ENCODE data around the gene MTX2. TPM values are rescaled to one million over a fixed set of nuclear protein-coding genes. Genes with fewer than 3 reads are reported as not detected.
A peak's percentile ranks its signal among the peaks of the same experiment; 100 is the strongest.

MTX2 gene
- total and polyA plus RNA-seq, 2 experiments from 2014 or later, result 47.9 to 61.8 TPM

- no peaks in the 10 kb centered on the region for H3K9me2 ChIP-seq (ENCODE audit: insufficient read depth)
- no peaks in the 10 kb centered on the region for H4K20me1 ChIP-seq (ENCODE audit: insufficient read depth)
- H3K36me3 ChIP-seq (ENCODE audit: low read depth), result no peaks in the 10 kb centered on the region
- no peak overlapping the region for H3K4me3 ChIP-seq
- H3K79me2 ChIP-seq (ENCODE audit: insufficient read depth), result no peaks in the 10 kb centered on the region
- H3K4me1 ChIP-seq (ENCODE audit: insufficient read depth), result no peaks in the 10 kb centered on the region
- H3F3A ChIP-seq (ENCODE audit: insufficient read depth), result no peaks in the 10 kb centered on the region
- WGBS, 2 experiments (ENCODE audit: low coverage in 1 of 2, low lambda C conversion rate in 2 of 2, missing lambda C conversion rate in 2 of 2), result 36 to 37% methylated on average over 4 of the region's 4 CpGs
- H3K27me3 ChIP-seq (replicated peaks; ENCODE audit: insufficient read depth), result no peaks in the 10 kb centered on the region
- no peak for DNase-seq
- H3K27ac ChIP-seq, result no peak overlapping the region
- H2AFZ ChIP-seq, result no peak overlapping the region
- TF ChIP-seq EZH2phosphoT487 (IDR thresholded peaks at IDR 0.05; ENCODE audit: insufficient read depth, low read depth) (no peak), EZH2 (IDR thresholded peaks at IDR 0.05; ENCODE audit: insufficient read depth, poor library complexity, severe bottlenecking) (no peak)
- H3K4me2 ChIP-seq (ENCODE audit: unreplicated experiment), result no peak overlapping the region
- in situ Hi-C loops (cut with MboI), result no loop called here
- no peak overlapping the region for H3K9ac ChIP-seq
- no peaks in the 10 kb centered on the region for H3K9me3 ChIP-seq (ENCODE audit: low read depth)
Measured at GRCh38 chr2:176247859-176248258, 21.4 kb upstream of the MTX2 start.

DNA sequence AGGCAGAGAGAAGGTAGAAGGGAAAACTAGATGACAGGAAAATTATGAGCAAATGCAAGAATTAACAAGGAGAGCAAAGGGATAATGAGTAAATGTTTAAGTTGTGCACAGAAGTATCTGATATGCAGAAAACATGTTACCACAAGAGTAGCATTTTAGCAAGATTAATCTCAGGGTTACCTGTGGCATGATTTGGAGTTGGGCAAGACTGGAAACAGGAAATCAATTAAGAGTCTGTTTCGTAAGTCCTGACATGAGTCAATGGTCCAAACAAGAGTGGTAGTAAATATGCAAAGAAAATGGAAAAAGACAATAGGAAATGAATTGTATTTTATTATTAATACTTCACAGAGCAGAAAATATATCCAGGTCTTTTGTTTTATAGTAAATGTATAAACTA lies 17.3 kb upstream of the MTX2 start:
- Histone ChIP-seq H3K36me3 (ENCODE audit: low read depth) (no peaks in the 10 kb centered on the region), H3K9me2 (ENCODE audit: insufficient read depth) (no peaks in the 10 kb centered on the region), H3K4me1 (ENCODE audit: insufficient read depth) (no peaks in the 10 kb centered on the region), H3K4me3 (no peak overlapping the region), H3K79me2 (ENCODE audit: insufficient read depth) (no peaks in the 10 kb centered on the region), H3F3A (ENCODE audit: insufficient read depth) (no peaks in the 10 kb centered on the region), H3K27me3 (replicated peaks; ENCODE audit: insufficient read depth) (no peaks in the 10 kb centered on the region), H3K9me3 (ENCODE audit: low read depth) (no peaks in the 10 kb centered on the region), H3K4me2 (ENCODE audit: unreplicated experiment) (no peak overlapping the region), H3K27ac (no peak overlapping the region), H2AFZ (no peak overlapping the region), H4K20me1 (ENCODE audit: insufficient read depth) (no peaks in the 10 kb centered on the region), H3K9ac (no peak overlapping the region)
- TF ChIP-seq EZH2 (IDR thresholded peaks at IDR 0.05; ENCODE audit: insufficient read depth, poor library complexity, severe bottlenecking), result no peak
- no peak for TF ChIP-seq EZH2phosphoT487 (IDR thresholded peaks at IDR 0.05; ENCODE audit: insufficient read depth, low read depth)
- peak; percentile 13 for DNase-seq
- in situ Hi-C loops (cut with MboI), result no loop called here
- WGBS, 2 experiments (ENCODE audit: low coverage in 1 of 2, low lambda C conversion rate in 2 of 2, missing lambda C conversion rate in 2 of 2), result 68 to 74% methylated on average over 1 of the region's 1 CpG

DNA sequence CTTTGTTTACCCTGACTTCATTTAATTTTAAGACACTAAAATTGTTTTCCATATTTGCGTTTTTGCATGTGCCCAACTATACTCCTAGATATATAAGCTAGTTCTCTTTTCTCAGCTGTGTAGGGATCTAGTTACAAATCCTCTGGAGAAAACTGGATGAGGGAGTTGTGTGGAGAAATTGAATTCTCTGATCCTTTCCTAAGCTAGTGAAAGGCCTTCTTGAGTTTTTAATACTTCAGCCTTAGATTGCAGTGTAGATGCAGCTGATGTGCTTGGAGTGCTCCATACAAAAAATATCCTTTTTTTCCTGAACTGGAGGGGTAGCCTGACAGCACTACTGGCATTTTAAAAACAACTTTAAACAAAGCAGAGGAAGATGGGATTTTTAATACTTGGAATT lies 8.6 kb upstream of the MTX2 start:
- H3K9ac ChIP-seq, result no peak overlapping the region
- in situ Hi-C loops (cut with MboI), result no loop called here
- H3K4me1 ChIP-seq (ENCODE audit: insufficient read depth), result no peaks in the 10 kb centered on the region
- H3K79me2 ChIP-seq (ENCODE audit: insufficient read depth), result no peaks in the 10 kb centered on the region
- no peak overlapping the region for H3K4me2 ChIP-seq (ENCODE audit: unreplicated experiment)
- no peak overlapping the region for H2AFZ ChIP-seq
- no peaks in the 10 kb centered on the region for H3F3A ChIP-seq (ENCODE audit: insufficient read depth)
- no peaks in the 10 kb centered on the region for H3K9me2 ChIP-seq (ENCODE audit: insufficient read depth)
- WGBS, 2 experiments (ENCODE audit: low coverage in 1 of 2, low lambda C conversion rate in 2 of 2, missing lambda C conversion rate in 2 of 2), result 88 to 94% methylated on average over 1 of the region's 1 CpG
- no peak overlapping the region for H3K4me3 ChIP-seq
- no peak for TF ChIP-seq EZH2phosphoT487 (IDR thresholded peaks at IDR 0.05; ENCODE audit: insufficient read depth, low read depth)
- TF ChIP-seq EZH2 (IDR thresholded peaks at IDR 0.05; ENCODE audit: insufficient read depth, poor library complexity, severe bottlenecking), result no peak
- H3K36me3 ChIP-seq (ENCODE audit: low read depth), result no peaks in the 10 kb centered on the region
- H4K20me1 ChIP-seq (ENCODE audit: insufficient read depth), result no peaks in the 10 kb centered on the region
- H3K9me3 ChIP-seq (ENCODE audit: low read depth), result no peaks in the 10 kb centered on the region
- no peak overlapping the region for H3K27ac ChIP-seq
- no peaks in the 10 kb centered on the region for H3K27me3 ChIP-seq (replicated peaks; ENCODE audit: insufficient read depth)
- no peak for DNase-seq

DNA sequence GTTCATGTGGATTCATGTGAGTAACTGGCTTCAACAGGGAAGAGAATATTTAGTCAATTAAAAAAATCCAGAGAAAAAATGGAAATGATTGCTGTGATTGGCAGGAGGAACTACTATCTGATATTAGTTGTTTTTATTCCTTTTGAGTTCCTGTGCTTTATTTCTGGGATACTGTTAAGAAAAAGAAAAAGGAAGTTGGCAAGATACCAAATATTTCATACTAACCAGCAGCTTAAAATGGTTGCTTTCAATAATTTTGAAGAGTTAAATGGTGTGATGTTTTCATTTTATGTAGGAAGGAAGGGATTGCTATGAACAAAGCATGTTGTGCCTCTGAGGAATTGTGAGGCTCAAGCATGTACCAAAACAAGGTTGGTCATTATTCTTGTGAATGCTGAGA lies 8.1 kb upstream of the MTX2 start:
- no peaks in the 10 kb centered on the region for H3K36me3 ChIP-seq (ENCODE audit: low read depth)
- no peaks in the 10 kb centered on the region for H3K9me2 ChIP-seq (ENCODE audit: insufficient read depth)
- no peak overlapping the region for H2AFZ ChIP-seq
- in situ Hi-C loops (cut with MboI), result no loop called here
- no peaks in the 10 kb centered on the region for H3F3A ChIP-seq (ENCODE audit: insufficient read depth)
- H3K79me2 ChIP-seq (ENCODE audit: insufficient read depth), result no peaks in the 10 kb centered on the region
- H3K9me3 ChIP-seq (ENCODE audit: low read depth), result no peaks in the 10 kb centered on the region
- no peaks in the 10 kb centered on the region for H4K20me1 ChIP-seq (ENCODE audit: insufficient read depth)
- H3K27me3 ChIP-seq (replicated peaks; ENCODE audit: insufficient read depth), result no peaks in the 10 kb centered on the region
- no peak for DNase-seq
- no peak overlapping the region for H3K4me2 ChIP-seq (ENCODE audit: unreplicated experiment)
- TF ChIP-seq EZH2phosphoT487 (IDR thresholded peaks at IDR 0.05; ENCODE audit: insufficient read depth, low read depth) (no peak), EZH2 (IDR thresholded peaks at IDR 0.05; ENCODE audit: insufficient read depth, poor library complexity, severe bottlenecking) (no peak)
- no peak overlapping the region for H3K27ac ChIP-seq
- H3K4me1 ChIP-seq (ENCODE audit: insufficient read depth), result no peaks in the 10 kb centered on the region
- H3K4me3 ChIP-seq, result no peak overlapping the region
- no peak overlapping the region for H3K9ac ChIP-seq

GRCh38 chr2:176268976-176269318 lies 295 bp upstream of the MTX2 start:
- 0 out of 2 replicates have a peak, but pooled peaks cover 9% of the 10 kb centered on the region for H3K4me1 ChIP-seq (ENCODE audit: insufficient read depth)
- no peaks in the 10 kb centered on the region for H3K36me3 ChIP-seq (ENCODE audit: low read depth)
- no peaks in the 10 kb centered on the region for H3K9me2 ChIP-seq (ENCODE audit: insufficient read depth)
- WGBS, 2 experiments (ENCODE audit: low coverage in 1 of 2, low lambda C conversion rate in 2 of 2, missing lambda C conversion rate in 2 of 2), result 14 to 17% methylated on average over 10 of the region's 10 CpGs
- H3K27ac ChIP-seq, result peak overlapping the region; percentile 68
- no peaks in the 10 kb centered on the region for H3K9me3 ChIP-seq (ENCODE audit: low read depth)
- peak overlapping the region; percentile 88 for H3K4me2 ChIP-seq (ENCODE audit: unreplicated experiment)
- no peaks in the 10 kb centered on the region; the same call in 1 of the 2 replicates for H3F3A ChIP-seq (ENCODE audit: insufficient read depth)
- TF ChIP-seq EZH2 (IDR thresholded peaks at IDR 0.05; ENCODE audit: insufficient read depth, poor library complexity, severe bottlenecking) (no peak), EZH2phosphoT487 (IDR thresholded peaks at IDR 0.05; ENCODE audit: insufficient read depth, low read depth) (no peak)
- peaks cover 47% of the 10 kb centered on the region for H3K79me2 ChIP-seq (ENCODE audit: insufficient read depth)
- peak overlapping the region; percentile 98 for H3K4me3 ChIP-seq
- in situ Hi-C loops (cut with MboI), result no loop called here
- no peaks in the 10 kb centered on the region for H3K27me3 ChIP-seq (replicated peaks; ENCODE audit: insufficient read depth)
- H4K20me1 ChIP-seq (ENCODE audit: insufficient read depth), result no peaks in the 10 kb centered on the region
- DNase-seq, result no peak
- H2AFZ ChIP-seq, result peak overlapping the region; percentile 97
- peak overlapping the region; percentile 92 for H3K9ac ChIP-seq
